Gastroesophageal sphincter (tissue), 3 donors: ENCODE data around the gene FBXL4.

ENCODE experiments used
- POLR2A ChIP-seq, 2 donors: fragments of 450-650 bp; IDR thresholded peaks; one replicate each; pipeline ENCODE4 v1.6.1; 2017; ENCODE audit warnings: antibody characterized with exemption in 2 of 2, mild to moderate bottlenecking in 2 of 2, moderate library complexity in 1 of 2
- POLR2AphosphoS5 ChIP-seq: sonication (generic); formaldehyde crosslinking; IDR thresholded peaks from one replicate; pipeline ENCODE4 v1.6.1; 2017; ENCODE audit warnings: antibody characterized with exemption
- TF ChIP-seq, protein P1 (sequence below), 4 experiments: fragments of 200-600 bp in 2 of 4; fragments of 450-650 bp in 2 of 4; sonication (generic) in 1 of 4; IDR thresholded peaks; one replicate each; pipeline ENCODE4 v1.5.1; 2017 to 2019; ENCODE audit warnings: antibody characterized with exemption in 4 of 4, mild to moderate bottlenecking in 2 of 4, moderate library complexity in 2 of 4

DNA sequence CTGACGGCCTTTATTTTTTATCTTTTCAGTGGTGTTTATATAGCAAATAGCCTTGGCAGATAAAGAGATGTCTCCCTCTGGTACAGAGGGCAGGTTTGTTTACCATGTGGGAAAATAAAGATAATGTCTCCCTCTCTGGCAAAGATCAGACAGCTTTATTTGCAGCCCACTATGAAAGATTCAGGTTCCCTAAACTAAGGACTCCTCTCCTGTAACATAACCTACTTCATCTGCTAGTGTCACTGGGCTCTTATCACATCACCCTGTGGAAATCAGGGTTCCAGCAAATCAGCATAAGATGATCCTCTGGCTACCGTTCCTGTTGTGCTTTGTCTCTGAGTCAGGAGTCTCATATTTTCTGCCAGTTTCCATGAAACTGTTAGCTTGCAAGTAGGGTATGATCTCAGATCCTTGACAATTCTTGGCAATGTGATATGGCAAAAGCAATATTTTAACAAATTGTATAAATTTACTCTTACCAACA is 3.1 kb downstream of the FBXL4 start:
- TF ChIP-seq POLR2A (IDR thresholded peaks at IDR 0.05), result no peak
- TF ChIP-seq POLR2AphosphoS5, result no peak
- TF ChIP-seq, protein P1, sequence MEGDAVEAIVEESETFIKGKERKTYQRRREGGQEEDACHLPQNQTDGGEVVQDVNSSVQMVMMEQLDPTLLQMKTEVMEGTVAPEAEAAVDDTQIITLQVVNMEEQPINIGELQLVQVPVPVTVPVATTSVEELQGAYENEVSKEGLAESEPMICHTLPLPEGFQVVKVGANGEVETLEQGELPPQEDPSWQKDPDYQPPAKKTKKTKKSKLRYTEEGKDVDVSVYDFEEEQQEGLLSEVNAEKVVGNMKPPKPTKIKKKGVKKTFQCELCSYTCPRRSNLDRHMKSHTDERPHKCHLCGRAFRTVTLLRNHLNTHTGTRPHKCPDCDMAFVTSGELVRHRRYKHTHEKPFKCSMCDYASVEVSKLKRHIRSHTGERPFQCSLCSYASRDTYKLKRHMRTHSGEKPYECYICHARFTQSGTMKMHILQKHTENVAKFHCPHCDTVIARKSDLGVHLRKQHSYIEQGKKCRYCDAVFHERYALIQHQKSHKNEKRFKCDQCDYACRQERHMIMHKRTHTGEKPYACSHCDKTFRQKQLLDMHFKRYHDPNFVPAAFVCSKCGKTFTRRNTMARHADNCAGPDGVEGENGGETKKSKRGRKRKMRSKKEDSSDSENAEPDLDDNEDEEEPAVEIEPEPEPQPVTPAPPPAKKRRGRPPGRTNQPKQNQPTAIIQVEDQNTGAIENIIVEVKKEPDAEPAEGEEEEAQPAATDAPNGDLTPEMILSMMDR (IDR thresholded peaks at IDR 0.05), result no peak
